Retina (tissue), 1 donor: Measurements from ENCODE around the gene MARCHF10.
"Not testable (repeated sequence)": the region's sequence is repeated elsewhere in the genome, so short reads cannot be mapped to it uniquely, and the experiment has no call there.

Source experiments
- DNase-seq: peaks from one replicate; pipeline ENCODE4 v3.0.0-alpha.2; 2016

Gene MARCHF10

GRCh38 chr17:62714016-62714777 lies 93.9 kb downstream of the MARCHF10 start:
- no peak for DNase-seq

DNA sequence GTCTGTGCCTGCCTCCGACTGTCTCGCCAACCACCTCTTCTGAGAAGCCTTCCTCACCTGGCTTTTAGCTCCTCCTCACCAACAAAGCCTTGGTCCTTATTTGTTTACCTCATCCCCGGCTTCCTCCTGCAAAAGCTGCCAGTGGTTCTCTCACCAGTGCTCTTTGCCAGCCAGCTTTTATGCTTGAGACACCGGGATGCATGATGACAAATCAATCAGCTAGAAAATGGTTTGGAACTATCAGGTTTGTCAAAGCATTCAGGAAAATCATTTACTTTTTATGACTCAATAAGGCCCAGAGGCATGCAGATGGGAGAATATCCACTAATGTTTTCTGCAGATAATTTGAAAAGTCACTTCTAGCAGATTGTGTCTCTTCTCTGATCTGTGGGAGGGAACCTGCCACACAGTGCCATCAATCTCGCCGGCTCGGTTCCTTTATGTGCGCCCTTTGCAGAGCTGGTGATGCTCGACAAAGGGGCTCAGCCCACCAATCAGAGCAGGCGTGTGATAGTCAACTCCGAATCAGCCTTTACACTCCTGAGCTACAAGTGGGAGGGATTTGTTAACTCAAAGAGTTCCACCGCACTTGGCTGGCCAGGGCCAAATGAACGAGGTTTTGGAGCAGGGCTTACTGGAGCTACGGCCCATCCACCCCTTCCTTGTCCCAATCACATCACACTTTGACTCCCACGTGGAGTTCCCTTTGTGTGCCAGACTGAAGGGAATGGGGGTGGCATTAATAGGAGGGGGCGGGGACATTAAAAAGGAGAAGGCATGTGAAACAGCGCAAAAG lies 94.8 kb downstream of the MARCHF10 start:
- no peak for DNase-seq

DNA sequence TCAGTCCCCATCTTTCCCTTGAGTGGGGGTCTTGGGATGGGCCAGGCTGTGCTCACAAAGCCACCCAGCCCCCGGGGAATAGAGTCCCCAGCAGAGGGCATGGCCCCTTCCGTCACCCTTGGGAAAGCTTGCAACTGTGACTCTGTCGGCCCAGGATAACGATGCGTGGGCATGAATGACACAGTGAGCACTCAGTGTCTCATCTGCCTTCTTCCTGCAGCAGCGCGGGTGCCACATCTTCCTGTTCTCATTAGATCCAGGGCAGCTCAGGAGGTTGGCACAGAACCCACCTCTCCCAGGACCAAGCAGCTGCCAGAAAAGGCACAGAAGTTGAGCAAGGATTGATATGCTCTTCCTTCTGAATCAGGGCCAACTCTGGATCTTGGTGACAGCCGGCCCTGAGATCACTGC lies 95.9 kb downstream of the MARCHF10 start:
- DNase-seq, result no peak

DNA sequence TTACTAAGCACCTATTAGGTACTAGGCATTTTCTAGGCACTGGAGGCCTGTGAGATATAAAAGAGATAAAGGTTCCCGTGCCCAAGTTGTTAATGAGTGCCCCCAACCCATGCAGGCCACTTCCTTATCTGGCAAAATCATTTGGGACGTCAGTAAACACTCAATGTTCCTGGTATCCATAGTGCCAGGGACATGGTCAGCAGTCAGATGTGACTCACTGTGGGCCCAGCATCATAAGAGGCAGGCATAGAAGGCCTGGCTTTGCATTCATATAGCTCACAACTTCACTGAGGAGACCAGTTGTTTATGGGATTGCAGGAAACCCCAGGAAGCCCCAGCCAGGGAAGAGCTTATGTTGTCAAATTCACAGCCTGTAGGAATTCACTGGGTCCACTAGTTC lies 99.5 kb downstream of the MARCHF10 start:
- no peak for DNase-seq

- no peak for DNase-seq
These were observed 100.7 kb downstream of the MARCHF10 start for GRCh38 chr17:62707425-62707739.

DNA sequence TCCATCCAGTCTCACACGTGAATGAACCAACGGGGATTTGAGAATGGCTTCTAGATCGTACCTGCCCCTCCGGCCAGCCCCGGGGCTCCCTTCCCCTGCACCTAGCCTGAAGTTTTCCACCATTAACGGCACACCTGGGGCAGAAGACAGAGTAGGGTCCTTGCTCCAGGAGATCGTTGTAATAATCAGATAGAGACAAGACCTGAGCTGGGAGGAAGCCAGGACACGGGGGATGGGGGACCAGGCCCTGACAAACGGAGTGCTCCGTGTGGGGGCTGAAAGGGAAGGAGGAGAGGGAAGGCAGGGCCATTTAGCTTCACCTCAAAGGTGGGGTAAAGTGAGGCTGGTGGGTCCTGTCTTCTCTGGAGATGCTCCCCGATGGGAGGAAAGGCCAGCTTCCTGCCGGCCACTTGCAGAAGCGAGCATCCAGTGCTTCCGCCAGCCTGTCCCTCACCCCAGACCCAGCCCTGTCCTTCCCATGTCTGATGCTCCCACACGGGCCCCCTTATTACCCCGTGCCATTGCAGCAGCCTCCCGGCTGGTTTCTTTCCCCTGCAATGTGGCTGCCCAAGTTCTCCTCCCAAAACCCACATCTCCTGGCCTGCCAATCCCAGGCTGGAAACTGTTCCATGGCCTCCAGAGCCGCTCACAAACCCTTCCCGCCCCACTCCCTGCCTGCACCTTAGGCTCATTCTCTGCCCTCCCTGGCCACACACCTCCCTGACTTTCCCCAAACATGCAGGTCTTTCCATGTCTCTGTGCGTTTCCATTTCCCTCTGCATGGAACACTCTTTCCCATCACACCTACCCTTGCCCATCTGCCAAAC lies 101.3 kb downstream of the MARCHF10 start:
- no peak for DNase-seq

DNA sequence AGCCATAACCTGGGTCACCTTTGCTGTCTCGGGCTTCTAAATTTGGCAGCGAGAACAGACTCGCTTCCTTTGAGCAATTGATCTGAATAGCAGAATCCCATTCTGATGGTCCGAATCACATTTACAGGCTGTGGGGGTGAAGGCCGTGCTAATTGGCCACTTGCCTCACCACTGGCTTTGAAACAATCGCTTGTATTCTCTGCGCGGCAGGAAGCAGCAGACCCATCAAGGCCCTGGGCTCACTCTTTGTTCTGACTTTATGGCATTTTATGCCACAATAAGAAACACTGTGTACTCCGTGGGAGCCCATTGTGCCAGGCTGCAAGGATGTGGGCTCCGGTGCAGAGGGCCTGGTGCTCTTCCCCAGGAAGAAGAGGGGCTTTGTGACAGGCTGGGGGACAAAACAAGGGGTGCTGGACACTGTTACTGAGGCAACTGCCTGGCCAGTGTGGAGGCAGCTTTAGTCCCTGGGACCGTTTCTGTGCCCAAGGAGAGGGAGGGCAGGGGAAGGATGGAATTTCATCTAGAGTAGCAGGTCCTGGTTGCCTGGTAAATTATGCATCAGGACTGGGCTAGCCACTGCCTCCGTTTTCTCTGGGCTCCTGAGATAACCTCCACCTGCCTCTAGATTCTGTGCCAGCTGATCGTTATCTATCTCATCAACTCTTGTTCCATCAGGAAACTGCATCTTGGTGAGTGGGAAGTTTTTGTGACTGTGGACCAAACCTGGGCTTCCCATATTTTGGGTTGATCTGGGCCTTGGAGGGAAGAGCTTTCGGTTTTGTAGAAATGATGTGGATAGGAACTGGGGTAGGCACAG lies 102.1 kb downstream of the MARCHF10 start:
- DNase-seq, result peak; percentile 66

DNA sequence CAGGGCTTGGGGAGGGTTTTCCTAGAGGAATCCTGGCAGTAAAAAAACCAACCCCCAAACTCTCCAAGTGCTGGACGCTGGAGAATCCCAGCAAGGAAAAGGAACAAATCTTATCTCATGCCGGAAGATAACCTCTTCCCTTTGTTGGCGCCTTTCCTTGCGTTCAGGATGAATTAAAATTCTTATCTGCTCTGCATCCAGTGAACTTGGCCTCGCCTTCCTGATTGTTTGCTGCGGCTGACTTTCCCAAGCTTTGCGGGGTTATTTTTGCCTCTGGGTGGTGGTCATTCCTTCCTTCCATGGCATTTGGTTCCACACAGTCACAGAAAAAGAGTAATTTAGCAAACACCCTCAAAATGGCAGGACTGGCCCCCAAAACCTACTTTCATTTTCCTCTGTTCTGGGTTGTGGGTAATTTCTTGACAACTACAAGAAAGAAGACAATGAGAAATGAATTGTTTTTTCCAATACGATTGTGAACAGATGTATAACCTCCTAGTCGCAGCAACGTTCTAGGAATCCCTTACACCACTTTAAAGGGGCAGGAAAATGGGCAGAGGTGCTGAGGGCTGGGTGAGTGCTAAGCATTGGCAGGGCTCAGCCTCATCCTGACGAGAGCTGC lies 102.8 kb downstream of the MARCHF10 start:
- peak; percentile 45 for DNase-seq

- peak; percentile 71 for DNase-seq
These were observed 103.6 kb downstream of the MARCHF10 start for GRCh38 chr17:62704381-62704971.

GRCh38 chr17:62703776-62704380 lies 104.2 kb downstream of the MARCHF10 start:
- DNase-seq, result peak; percentile 87

GRCh38 chr17:62703261-62703775 lies 104.8 kb downstream of the MARCHF10 start:
- DNase-seq, result no peak

DNA sequence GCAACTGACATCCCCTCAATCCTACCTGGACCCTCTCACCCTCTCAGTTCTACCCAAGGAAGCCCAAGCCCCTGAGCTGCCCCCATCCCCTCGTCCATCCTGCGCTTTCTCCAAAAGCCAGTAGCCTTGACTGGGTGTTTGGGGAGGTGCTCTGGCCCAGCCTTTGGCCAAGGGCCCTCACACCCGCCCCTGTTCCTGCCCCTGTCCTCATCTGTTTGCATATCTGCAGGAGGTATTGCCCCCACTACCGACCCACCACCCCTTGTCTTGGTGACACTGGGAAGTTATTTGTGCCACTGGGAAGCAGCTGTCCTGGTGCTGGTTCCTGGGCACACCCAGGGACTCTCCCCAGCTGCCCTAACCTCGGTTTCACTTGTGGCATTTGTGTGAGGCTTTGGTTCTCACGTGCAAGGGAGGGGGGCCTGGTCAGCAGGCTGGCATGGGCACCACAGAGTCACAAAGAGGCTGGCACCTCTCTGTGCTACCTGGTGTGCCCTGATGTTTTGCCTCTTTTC lies 105.3 kb downstream of the MARCHF10 start:
- DNase-seq, result no peak

- no peak for DNase-seq
These were observed 106.4 kb downstream of the MARCHF10 start for GRCh38 chr17:62701706-62702085.

DNA sequence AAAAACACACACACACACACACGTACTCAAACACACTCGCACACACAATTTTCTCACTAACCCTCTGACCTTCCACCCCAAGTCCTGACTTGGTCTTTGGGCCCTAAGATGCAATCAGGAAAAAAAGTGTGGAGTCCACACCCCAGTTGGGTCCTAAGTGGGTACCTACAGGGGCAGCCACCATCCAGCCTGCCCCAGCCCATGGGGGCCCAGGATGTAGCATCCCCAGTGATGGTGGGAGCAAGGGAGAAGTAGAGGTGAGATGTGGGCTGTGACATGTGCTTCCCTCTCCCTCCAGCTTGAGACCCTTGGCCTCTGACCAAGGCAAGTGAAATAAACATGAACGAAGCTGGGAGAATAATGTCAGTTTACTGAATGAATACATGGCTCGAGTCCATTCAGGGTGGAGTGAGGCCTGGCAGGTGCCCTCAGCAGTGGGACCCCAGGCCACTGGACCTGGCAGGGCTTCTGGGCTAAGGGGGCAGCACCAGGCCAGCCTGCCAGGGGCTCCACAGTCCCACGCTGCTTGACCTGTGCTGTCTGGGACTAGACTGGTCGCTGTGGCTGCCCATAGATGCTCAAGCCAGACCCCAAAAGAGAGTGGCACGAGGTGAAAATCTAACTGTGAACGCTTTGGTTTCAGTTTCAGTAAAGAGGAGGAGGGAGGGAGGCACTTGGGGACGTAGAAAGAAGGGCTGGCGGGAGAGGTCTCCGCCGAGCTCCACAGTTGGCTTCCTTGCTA lies 107.0 kb downstream of the MARCHF10 start:
- DNase-seq, result no peak

DNA sequence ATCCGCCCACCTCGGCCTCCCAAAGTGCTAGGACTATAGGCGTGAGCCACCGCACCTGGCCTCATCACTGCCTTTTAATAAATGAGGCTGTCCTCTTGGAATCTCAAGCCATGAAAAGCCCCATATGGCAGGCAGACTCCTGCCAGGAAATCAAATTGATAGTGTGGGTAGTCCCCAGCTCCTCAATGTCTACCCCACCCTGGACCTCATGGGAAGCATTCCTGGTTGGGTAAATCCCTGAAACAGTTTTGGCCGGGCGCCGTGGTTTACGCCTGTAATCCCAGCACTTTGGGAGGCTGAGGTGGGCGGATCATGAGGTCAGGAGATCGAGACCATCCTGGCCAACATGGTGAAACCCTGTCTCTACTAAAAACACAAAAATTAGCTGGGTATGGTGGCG lies 109.7 kb downstream of the MARCHF10 start:
- not testable (repeated sequence) for DNase-seq

- DNase-seq, result no peak
These were observed 111.2 kb downstream of the MARCHF10 start for GRCh38 chr17:62696726-62697490.

DNA sequence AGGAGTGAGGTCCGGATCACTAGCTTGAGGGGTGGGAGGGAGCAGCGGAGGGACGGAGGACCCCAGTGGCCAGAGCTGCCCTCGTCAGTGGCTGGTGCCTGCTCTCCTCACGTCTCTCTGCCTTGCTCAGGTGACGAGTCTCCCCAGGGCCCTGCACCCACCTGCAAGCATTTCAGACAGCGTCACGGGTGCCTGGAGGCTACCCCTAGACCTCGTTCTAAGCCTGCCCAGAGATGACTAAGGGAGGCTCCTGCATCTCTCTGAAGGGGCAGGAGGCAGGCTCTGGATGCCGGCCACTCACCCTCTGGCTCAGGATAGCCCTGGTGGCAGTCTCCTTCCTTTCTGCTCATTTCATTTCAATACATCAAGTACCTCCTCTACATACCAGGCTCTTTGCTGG lies 111.9 kb downstream of the MARCHF10 start:
- DNase-seq, result no peak

- DNase-seq, result not testable (repeated sequence)
These were observed 112.9 kb downstream of the MARCHF10 start for GRCh38 chr17:62695093-62695738.
